ENCODE measurements around the gene BCAS1.

DNA sequence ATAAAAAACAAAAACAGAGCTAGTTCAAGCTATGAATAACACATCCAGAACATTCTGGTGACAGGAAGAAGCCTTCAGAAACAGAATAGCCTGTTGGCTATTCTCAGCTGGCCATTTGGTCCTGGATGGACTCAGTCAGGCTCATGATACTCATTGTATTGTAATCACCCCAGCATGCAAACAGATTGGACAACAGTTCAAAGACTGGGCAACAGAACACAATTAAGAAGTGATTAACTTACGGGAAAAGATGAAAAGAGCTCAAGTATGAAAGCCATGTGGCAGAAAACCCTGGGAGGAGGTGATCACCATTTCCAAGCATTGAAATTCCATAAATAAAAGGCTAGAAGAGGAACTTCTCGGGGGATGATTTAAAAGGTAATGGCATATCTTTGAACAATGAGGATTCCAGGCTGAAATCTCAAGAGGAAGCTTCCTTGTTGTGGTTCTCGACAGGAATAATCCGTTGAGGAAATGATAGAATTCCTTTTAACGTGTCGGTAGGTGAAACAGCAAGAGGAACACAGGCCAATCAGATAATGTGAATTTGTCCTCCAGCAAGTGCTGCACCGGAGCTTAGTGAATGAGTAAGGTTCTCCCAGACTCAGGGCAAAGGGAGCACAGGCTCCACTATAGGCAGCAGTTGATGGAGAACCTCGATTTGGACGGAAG lies 172.4 kb downstream of the BCAS1 start:
- no peak for TF ChIP-seq ZNF274 (IDR thresholded peaks at IDR 0.05; ENCODE audit: low read depth, low read length)
- no peak for TF ChIP-seq YY1 (IDR thresholded peaks at IDR 0.05; ENCODE audit: insufficient read depth, insufficient read length)

All from NT2/D1 (cell line).